ENCODE measurements around the gene PRIMA1.
"Not testable (repeated sequence)": the region's sequence is repeated elsewhere in the genome, so short reads cannot be mapped to it uniquely, and the experiment has no call there.

Gene PRIMA1

DNA sequence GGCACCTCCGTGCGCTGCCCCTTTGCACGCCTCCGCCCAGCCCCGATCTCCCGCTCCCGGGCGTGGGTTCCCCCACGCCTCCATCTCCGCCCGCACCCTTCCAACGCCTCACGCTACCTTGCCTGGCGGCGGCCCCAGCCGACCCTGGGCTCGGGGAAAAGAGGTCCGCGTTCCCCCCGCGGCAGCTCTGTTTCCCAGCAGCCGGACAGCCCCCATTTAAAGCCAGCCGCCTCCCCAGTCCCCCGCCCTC is at the start of gene PRIMA1:
TSS of gene PRIMA1 (minus strand) at position 193 of the 250 bp plus-strand sequence. CDS start 767 bp downstream, outside the sequence.
- no peak for DNase-seq

- no peak for DNase-seq
Observed at GRCh38 chr14:93834699-93835371, 46.5 kb upstream of the PRIMA1 start.

GRCh38 chr14:93832665-93833064 is 44.4 kb upstream of the PRIMA1 start:
- DNase-seq = peak; percentile 15

DNA sequence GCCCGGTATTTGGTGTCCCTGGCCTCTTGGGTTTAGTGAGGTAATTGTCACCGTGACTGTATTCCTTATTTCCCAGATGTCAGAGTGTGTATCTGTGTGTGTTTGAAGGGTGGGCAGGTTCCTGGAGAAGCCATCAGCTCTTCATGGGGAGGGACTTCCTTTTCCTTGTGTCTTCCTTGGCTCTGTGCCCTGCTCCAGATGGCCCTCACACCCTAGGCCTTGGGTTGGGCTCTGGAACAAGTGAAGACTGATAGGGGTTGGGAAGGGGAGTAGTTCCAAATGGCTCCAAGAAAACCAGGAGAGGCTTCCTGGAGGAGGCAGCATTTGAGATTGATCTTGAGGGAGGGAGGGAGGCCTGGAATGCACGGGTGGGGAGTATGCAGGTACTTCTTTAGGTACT is 43.8 kb upstream of the PRIMA1 start:
- DNase-seq = no peak

- no peak for DNase-seq
Observed at GRCh38 chr14:93830753-93831461, 42.6 kb upstream of the PRIMA1 start.

GRCh38 chr14:93829839-93830481 is 41.7 kb upstream of the PRIMA1 start:
- DNase-seq = no peak

DNA sequence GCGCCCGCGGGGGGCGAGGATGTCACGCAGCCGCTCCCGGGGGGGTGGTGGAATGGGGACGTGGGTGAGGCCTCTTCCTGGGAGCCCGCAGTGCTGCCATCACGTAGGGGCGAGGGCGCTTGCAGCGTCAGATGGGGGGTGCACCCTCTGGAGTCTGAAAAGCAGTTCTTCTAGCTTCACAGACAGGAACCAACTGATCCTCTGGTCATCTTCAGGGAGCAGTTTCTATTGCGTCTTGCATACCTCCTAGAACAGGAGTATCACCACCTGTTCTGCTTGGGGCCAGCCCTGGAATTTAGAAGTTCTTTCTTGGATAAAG is 36.9 kb upstream of the PRIMA1 start:
- DNase-seq = no peak

GRCh38 chr14:93824518-93825234 is 36.4 kb upstream of the PRIMA1 start:
- DNase-seq = no peak

- DNase-seq = no peak
Observed at GRCh38 chr14:93824076-93824475, 35.8 kb upstream of the PRIMA1 start.

DNA sequence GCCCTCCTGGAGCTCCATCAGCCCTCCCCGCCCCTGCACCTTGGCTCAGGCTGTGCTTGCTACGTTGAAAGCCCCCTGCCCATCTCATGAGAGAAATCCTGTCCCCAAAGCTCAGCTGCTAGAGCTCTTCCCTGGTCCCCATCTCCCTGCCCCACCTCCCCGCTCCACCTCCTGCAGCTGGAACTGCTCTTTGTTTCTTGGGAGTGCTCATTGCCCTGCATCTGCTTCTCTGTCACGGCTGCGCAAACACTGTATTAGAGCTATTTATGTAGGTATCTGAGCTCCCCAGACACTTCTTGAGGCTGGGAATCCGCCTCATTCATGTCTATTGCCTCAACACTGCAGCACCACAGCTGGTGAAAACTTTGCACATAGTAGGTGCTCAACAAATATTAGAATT is 32.8 kb upstream of the PRIMA1 start:
- no peak for DNase-seq

DNA sequence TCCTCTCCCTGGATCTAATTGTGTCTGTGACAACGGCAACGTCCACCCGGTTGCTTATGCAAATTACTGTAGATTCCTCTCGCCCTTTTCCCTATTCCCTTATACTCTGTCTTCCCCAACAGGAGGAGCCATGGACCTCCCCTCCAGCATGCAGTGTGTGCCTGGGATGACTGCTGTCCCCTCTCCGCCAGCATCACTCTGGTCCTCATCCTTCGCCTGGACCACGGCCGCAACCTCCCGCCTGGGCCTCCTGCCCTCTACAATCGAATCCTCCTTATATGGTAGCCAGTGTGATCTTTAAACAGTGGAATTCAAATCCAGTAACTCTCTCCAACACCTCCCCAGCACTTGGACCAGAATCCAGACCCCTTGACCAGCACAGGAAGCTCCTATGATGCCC is 30.6 kb upstream of the PRIMA1 start:
- no peak for DNase-seq

DNA sequence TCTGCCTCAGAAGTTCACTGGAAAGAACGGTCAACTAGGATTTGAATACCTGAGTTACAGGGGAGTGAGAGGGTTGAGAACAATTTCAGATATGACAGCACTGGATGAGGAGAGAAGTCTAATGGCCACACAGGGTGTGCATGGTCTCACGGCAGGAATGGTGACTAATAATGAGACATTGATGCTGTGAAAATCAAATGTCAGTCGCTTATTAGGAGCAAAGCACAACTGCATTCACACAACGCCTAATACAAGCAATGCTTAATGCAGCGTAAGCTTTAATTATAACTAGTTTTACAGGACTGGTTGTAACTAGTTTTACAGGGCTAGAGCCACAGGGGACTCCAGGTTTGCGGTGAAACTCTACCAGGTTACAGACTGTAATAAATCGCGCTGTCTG is 23.4 kb upstream of the PRIMA1 start:
- no peak for DNase-seq

DNA sequence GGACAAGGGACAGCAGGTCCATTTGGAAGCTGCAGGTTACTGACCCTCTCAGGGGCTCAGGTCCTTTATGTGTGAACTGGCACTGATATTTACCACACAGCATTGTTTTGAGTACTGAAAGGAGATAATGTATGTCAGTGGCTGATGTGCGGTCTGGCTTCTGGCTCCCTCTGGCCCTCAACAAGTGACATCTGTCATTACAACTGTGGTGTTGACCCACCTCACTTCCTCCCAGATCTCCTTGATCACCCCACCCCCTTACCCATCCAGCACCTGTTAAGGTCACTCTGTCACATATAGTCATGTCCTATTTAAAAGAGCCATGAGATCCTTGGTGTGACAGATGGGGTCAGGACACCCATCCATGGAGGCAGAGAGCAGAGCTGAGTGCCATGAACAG is 22.7 kb upstream of the PRIMA1 start:
- no peak for DNase-seq

DNA sequence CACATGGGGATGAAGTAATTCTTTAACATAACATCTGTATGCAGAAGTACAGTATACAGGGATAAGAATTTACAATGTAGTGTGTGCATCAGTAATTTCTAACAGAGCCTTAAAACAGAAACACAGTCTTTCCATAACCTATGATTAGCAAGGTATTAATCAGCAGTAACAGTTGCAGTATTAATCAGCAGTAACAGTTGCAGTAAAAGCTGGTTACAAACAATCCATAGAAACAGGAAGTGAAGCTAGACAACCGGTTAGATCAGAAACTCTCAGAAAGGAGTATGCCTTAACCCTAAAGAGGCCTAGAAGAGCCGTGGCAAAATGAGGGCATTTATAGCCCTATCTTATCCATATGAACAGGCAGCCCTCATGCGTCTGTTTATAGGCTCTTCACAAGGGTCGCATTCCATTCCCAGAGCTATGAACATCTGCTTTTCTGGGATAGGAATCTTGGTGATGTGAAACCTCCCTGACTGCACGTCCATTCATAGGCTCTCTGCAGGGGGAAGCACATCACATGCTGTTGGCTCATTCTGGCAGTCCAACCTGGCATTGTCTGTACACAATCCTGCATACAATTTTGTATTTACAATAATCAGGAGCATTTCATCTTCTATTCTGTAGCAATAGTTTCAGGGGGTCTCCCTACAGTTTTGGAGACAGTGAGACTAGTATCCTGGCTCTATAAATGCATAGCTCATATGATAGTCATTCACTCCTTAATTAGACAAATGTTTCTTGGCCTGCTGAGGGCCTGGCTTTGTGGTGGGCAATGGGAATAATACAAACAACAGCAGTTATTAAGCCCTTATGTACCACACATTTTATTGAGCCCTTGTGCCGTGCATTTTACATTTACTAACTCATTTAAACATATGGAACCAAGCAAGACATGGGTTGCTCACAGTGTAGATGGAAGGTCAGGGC is 21.5 kb upstream of the PRIMA1 start:
- DNase-seq = not testable (repeated sequence)

DNA sequence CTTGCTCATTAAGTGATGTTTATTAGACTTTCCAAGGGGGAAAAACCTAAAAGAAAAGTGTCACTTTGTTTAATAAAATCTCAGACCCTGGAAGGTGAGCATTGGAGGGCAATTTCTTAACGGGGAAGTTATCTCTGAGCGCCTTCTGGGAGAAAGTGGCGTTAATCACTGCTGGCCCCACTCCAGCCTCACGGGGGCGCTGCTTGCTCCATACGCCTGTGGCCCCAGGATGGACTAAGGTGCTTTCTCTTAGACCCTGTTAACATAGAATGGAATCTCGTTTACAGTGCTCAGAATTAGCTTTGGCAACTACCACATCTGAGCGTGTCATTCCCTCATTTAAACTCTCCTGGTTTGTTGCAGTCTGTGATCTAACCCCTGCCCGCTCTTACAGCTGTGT is 16.4 kb upstream of the PRIMA1 start:
- no peak for DNase-seq

DNA sequence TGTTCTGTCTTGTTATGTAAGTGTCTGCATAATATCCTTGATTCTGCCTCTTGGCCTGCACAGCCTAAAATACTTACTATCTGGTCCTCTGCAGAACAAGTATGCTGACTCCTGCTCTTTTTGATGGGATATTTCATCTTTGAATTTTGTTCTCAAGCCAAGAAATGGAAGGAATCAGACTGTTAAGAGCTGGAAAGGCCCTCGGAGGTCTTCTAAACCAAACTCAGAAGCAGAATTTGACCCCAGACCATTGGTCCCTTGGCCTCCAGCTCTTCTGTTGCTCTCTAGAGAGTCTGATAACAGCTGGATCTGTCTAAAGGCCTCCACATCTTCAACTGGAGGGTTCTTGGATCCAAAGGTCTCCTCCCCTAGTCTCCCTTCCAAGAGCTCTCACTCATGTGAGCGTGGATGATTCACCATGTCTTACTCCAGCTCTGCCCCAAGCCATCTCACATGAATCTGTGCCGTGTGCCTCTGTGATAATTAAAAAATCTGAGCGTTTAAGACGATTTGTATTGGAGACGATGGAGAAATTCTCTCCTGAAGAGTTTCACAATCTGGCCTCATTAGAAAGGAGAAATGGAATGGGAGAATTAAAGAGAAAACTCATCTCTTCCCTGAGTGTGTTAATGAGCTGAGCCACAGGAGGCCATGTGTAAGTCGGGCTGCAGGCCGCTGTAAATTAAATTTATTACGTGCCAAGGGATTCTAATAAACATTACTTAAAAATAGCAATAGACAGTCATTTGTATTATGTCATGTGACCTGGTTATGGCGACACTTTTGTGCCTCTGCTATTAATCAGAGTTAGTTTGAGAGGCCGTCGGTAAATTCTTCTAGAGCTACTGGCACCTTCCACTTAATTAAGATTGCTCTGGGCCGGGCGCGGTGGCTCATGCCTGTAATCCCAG is 15.4 kb upstream of the PRIMA1 start:
- no peak for DNase-seq

DNA sequence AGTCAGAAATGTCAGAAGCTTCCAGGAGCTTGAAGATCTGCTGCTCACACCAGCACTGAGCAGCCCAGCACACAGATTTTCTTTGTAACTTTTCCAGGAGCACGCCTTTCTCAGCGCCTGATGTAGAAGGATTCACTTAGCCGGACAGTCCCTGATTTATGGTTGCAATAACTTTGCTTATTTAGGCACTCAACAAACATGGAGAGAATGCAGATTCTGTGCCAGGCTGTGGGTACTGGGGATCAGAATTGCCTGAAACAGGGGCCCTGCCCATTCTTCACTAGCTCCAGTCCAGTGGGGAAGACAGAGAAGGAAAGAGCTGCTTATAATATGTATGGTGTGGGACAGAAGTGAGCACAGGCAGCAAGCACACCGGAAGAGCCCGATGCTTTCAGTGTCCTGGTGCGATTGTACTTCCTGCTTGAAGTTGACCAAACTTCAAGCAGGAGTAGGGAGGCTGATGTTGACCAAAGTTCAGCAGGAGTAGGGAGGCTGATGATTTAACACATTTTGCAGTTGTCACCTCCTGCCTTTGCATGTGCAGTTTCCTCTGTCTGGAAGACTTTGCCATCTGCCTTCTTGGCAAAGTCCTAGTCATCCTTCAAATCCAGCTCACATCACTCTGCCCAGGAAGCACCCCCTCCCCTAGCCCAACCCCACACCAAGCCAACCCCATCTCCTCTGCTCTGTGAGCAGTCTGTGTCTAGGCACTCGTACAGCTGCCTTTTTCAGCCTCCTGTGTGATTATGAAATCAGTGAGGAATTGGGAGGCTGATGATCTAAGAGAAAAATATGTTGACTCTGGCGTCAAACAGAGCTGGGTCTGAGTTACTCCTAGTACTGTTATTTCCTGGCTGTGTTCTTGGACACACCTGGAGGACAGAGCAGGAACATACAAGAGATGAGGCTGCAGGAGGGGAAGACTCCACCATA is 12.0 kb upstream of the PRIMA1 start:
- no peak for DNase-seq

GRCh38 chr14:93799617-93799988 is 11.3 kb upstream of the PRIMA1 start:
- DNase-seq = no peak

DNA sequence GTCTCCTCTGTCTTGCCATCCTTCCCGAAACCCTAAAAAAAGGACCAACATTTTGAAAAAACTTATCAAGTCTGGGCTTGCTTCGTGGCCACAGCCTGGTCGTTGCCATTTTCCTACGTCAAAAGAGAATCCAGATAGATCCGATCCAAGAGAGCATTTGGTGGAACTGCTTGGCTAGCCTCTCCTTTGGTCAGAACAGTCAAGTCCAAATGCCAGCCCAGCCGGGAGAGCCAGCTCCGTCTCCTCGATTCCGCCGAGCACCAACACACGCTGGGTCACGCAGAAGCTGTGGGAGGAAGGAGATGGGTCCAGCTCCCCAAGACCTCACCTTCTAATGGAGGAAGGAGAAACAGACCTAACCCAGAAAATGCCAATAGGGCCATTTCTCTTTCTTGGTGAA is 9.3 kb upstream of the PRIMA1 start:
- DNase-seq = no peak

GRCh38 chr14:93797071-93797470 is 8.8 kb upstream of the PRIMA1 start:
- DNase-seq = no peak

DNA sequence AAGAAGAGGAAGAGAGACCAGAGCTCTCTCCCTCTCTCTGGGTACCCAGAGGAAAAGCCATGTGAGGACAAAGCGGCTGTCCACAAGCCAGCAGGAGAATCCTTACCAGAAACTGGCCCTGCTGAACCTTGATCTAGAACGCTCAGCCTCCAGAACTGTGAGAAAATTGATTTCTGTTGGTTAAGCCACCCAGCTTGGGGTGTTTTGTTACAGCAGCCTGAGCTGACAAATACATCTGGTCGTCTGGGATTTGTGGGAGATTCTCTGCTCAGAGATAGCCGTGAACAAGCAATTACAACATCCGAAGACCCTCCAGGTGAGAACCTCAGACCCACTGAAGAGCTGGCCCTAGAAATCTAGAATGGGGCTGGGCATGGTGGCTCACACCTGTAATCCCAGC is 6.5 kb upstream of the PRIMA1 start:
- DNase-seq = no peak
